Measurements from ENCODE around the gene GLRX3.
"Not testable (repeated sequence)": the region's sequence is repeated elsewhere in the genome, so short reads cannot be mapped to it uniquely, and the experiment has no call there.

The GLRX3 gene

GRCh38 chr10:130188195-130189175 is 52.3 kb downstream of the GLRX3 start:
- in situ Hi-C loops (cut with HindIII; ENCODE audit: low sequenced_read_pairs): no loop called here

- in situ Hi-C loops (cut with HindIII; ENCODE audit: low sequenced_read_pairs): no loop called here
These were observed 53.4 kb downstream of the GLRX3 start for GRCh38 chr10:130189608-130190054.

GRCh38 chr10:130190055-130190736 is 54.0 kb downstream of the GLRX3 start:
- in situ Hi-C loops (cut with HindIII; ENCODE audit: low sequenced_read_pairs): no loop called here

GRCh38 chr10:130190737-130191115 is 54.5 kb downstream of the GLRX3 start:
- in situ Hi-C loops (cut with HindIII; ENCODE audit: low sequenced_read_pairs): no loop called here

- in situ Hi-C loops (cut with HindIII; ENCODE audit: low sequenced_read_pairs): no loop called here
These were observed 55.2 kb downstream of the GLRX3 start for GRCh38 chr10:130191380-130191779.

- in situ Hi-C loops (cut with HindIII; ENCODE audit: low sequenced_read_pairs): no loop called here
These were observed 56.2 kb downstream of the GLRX3 start for GRCh38 chr10:130192276-130192848.

GRCh38 chr10:130193033-130193432 is 56.8 kb downstream of the GLRX3 start:
- in situ Hi-C loops (cut with HindIII; ENCODE audit: low sequenced_read_pairs): no loop called here

- in situ Hi-C loops (cut with HindIII; ENCODE audit: low sequenced_read_pairs): no loop called here
These were observed 57.5 kb downstream of the GLRX3 start for GRCh38 chr10:130193493-130194193.

GRCh38 chr10:130194194-130194990 is 58.2 kb downstream of the GLRX3 start:
- in situ Hi-C loops (cut with HindIII; ENCODE audit: low sequenced_read_pairs): no loop called here

- in situ Hi-C loops (cut with HindIII; ENCODE audit: low sequenced_read_pairs): no loop called here
These were observed 58.9 kb downstream of the GLRX3 start for GRCh38 chr10:130194991-130195645.

- in situ Hi-C loops (cut with HindIII; ENCODE audit: low sequenced_read_pairs): no loop called here
These were observed 59.6 kb downstream of the GLRX3 start for GRCh38 chr10:130195746-130196294.

- in situ Hi-C loops (cut with HindIII; ENCODE audit: low sequenced_read_pairs): no loop called here
These were observed 60.6 kb downstream of the GLRX3 start for GRCh38 chr10:130196511-130197487.

- in situ Hi-C loops (cut with HindIII; ENCODE audit: low sequenced_read_pairs): no loop called here
These were observed 62.5 kb downstream of the GLRX3 start for GRCh38 chr10:130198651-130199050.

GRCh38 chr10:130200179-130201042 is 64.2 kb downstream of the GLRX3 start:
- in situ Hi-C loops (cut with HindIII; ENCODE audit: low sequenced_read_pairs): no loop called here

GRCh38 chr10:130201043-130201380 is 64.8 kb downstream of the GLRX3 start:
- in situ Hi-C loops (cut with HindIII; ENCODE audit: low sequenced_read_pairs): no loop called here

- in situ Hi-C loops (cut with HindIII; ENCODE audit: low sequenced_read_pairs): not testable (repeated sequence)
These were observed 66.0 kb downstream of the GLRX3 start for GRCh38 chr10:130202150-130202549.

GRCh38 chr10:130202984-130203621 is 66.9 kb downstream of the GLRX3 start:
- in situ Hi-C loops (cut with HindIII; ENCODE audit: low sequenced_read_pairs): no loop called here

All from DLD1 (cell line).